NCI-H2107 treated with DMSO at 0.1 percent for 48 hours (cell line): Measurements from ENCODE around the gene TOR1AIP2.
"Not testable (repeated sequence)": the region's sequence is repeated elsewhere in the genome, so short reads cannot be mapped to it uniquely, and the experiment has no call there.

Experiments used
- DNase-seq: peaks from one replicate; lab custom pipeline; 2025; ENCODE audit not compliant: unreplicated experiment; lab: John Stamatoyannopoulos, UW

The TOR1AIP2 gene

DNA sequence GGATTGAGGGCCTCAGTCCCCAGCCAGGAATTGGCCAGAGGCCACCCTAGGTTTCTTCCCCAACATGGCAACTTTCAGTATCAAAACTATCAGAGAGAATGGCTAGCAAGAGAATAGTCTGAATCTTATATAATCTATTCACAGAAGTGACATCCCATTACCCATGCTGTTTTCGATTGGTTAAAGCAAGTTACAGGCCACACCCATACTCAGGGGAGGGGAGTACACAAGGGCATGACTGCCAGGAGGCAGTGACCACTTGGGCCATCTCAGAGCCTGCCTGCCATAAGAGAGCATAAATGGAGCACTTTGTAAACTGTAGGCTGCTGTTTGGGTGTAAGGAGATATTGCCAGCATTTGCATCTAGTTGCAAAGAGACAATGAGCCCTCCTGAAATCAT, 69.1 kb downstream of the TOR1AIP2 start:
- DNase-seq: no peak

GRCh38 chr1:179807691-179808485, 69.7 kb downstream of the TOR1AIP2 start:
- no peak for DNase-seq

- DNase-seq: no peak
Observed at GRCh38 chr1:179807291-179807690, 70.3 kb downstream of the TOR1AIP2 start.

- no peak for DNase-seq
Observed at GRCh38 chr1:179806333-179806732, 71.3 kb downstream of the TOR1AIP2 start.

GRCh38 chr1:179805291-179806195, 72.1 kb downstream of the TOR1AIP2 start:
- DNase-seq: no peak

GRCh38 chr1:179804417-179804816, 73.2 kb downstream of the TOR1AIP2 start:
- DNase-seq: not testable (repeated sequence)

- no peak for DNase-seq
Observed at GRCh38 chr1:179803918-179804317, 73.7 kb downstream of the TOR1AIP2 start.

DNA sequence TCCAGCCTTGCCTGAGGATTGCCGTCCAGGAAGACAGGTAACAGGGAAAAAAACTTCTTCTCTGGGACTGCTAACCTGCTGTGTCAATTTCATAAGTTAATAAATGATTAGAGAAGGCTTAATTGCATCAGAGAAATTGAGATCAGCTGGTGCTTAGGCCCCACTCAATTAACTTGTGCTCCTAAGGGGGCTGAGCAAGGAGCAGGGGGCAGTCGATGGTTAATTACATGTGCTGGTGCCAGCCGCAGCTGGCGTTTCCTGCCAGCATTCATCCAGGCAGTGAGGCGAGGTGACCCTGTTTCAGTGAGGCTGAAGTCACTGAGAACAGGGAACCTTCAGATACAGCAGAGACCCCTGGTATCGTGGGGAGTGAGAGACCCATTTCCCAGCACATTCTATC, 74.5 kb downstream of the TOR1AIP2 start:
- no peak for DNase-seq

DNA sequence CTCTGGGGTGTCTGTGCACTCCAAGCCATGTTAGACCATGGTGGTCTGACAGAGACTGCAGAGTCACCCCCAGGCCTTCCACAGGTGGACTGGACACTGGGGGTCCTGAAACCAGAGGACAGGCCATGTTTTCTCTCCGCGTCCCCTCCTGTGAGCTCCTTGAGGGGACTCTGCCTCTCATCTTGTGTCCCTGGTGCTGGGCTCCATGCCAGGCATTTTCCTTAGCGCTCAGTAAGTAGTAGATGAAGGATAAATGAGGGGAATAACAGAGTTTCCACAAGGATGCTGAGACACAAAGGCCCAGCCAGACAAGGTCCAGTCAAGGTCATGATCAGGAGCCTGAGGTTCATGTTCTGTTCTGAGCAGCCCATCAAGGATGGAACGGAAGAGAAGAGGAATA, 77.1 kb downstream of the TOR1AIP2 start:
- no peak for DNase-seq

- no peak for DNase-seq
Observed at GRCh38 chr1:179798864-179799516, 78.6 kb downstream of the TOR1AIP2 start.

- DNase-seq: no peak
Observed at GRCh38 chr1:179798213-179798863, 79.3 kb downstream of the TOR1AIP2 start.

DNA sequence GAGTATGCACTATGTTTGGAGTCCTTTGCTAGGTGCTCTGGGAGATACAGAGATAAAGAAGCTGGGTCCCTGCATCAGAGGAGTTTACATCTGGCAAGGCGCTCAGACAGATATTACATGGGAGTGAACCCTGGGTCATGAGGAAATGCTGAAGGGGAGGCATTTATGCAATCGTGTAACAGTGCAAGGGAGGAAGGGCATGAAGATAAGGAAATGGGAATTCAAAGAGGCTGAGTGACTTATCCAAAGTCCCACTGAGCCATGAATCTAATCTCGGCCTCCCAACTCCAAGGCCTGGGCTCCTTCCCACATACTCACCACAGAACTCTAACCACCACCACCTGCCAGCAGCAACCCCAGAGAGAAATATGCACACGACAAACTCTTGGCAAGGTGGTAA, 82.9 kb downstream of the TOR1AIP2 start:
- no peak for DNase-seq

- DNase-seq: no peak
Observed at GRCh38 chr1:179794146-179794545, 83.5 kb downstream of the TOR1AIP2 start.

DNA sequence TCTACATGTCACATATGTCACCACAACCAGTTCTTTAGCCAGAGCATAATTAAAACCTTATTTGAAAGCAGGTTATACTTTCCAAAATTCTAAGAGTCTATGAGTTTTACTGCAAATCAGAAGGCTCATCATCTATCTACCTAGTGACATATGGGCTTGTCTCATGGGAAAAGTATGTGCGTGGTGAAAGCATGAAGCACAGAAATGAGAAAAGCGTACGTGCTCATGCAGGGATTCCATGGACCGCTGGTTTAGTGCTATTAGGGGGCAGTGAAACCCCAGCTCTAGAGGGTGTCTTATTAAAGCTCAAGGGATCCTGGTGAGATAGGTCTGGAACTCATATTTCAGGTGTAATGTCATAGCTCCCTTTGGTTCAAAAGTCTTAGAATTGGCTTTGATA, 84.3 kb downstream of the TOR1AIP2 start:
- no peak for DNase-seq
